Stimulated activated CD4-positive, alpha-beta T cell treated with anti-CD3 and anti-CD28 coated beads, Interleukin-1b, Interleukin-23, amount 100 ng/mL, for 1 hour (primary cell): ENCODE results near the gene TFRC.
"Not testable (repeated sequence)": the region's sequence is repeated elsewhere in the genome, so short reads cannot be mapped to it uniquely, and the experiment has no call there.

ENCODE experiments used
- DNase-seq, 2 donors: peaks; one replicate each; pipeline ENCODE4 v3.0.0-alpha.2; 2020; ENCODE audit warnings: low read depth in 2 of 2

The TFRC gene

GRCh38 chr3:196048922-196049598 lies 32.8 kb downstream of the TFRC start:
- no peak for DNase-seq

- no peak for DNase-seq
These were observed 34.4 kb downstream of the TFRC start for GRCh38 chr3:196047391-196048030.

- DNase-seq: no peak
These were observed 37.4 kb downstream of the TFRC start for GRCh38 chr3:196044513-196044912.

- DNase-seq: no peak
These were observed 39.2 kb downstream of the TFRC start for GRCh38 chr3:196042673-196043072.

GRCh38 chr3:196039359-196039758 lies 42.5 kb downstream of the TFRC start:
- no peak for DNase-seq

- not testable (repeated sequence) for DNase-seq
These were observed 55.8 kb downstream of the TFRC start for GRCh38 chr3:196026059-196026458.

GRCh38 chr3:196024968-196025367 lies 56.9 kb downstream of the TFRC start:
- DNase-seq: no peak

GRCh38 chr3:196023947-196024346 lies 57.9 kb downstream of the TFRC start:
- DNase-seq: no peak

GRCh38 chr3:196022499-196022878 lies 59.4 kb downstream of the TFRC start:
- not testable (repeated sequence) for DNase-seq

GRCh38 chr3:196020373-196020772 lies 61.5 kb downstream of the TFRC start:
- DNase-seq: no peak

GRCh38 chr3:196019576-196019975 lies 62.3 kb downstream of the TFRC start:
- DNase-seq: not testable (repeated sequence)

- not testable (repeated sequence) for DNase-seq
These were observed 63.7 kb downstream of the TFRC start for GRCh38 chr3:196018159-196018558.

GRCh38 chr3:196016485-196016884 lies 65.4 kb downstream of the TFRC start:
- DNase-seq: no peak

GRCh38 chr3:196016059-196016458 lies 65.8 kb downstream of the TFRC start:
- DNase-seq: no peak

GRCh38 chr3:196013587-196014487 lies 68.1 kb downstream of the TFRC start:
- no peak for DNase-seq

GRCh38 chr3:196012941-196013476 lies 68.9 kb downstream of the TFRC start:
- no peak for DNase-seq

GRCh38 chr3:196012481-196012880 lies 69.4 kb downstream of the TFRC start:
- no peak for DNase-seq

- no peak for DNase-seq
These were observed 72.4 kb downstream of the TFRC start for GRCh38 chr3:196009456-196009855.

GRCh38 chr3:196008929-196009328 lies 73.0 kb downstream of the TFRC start:
- no peak for DNase-seq

- no peak for DNase-seq
These were observed 73.5 kb downstream of the TFRC start for GRCh38 chr3:196008387-196008786.

- DNase-seq: no peak
These were observed 74.0 kb downstream of the TFRC start for GRCh38 chr3:196007744-196008335.

GRCh38 chr3:196005338-196005737 lies 76.6 kb downstream of the TFRC start:
- not testable (repeated sequence) for DNase-seq
